Neuronal stem cell (in vitro differentiated cells): Measurements from ENCODE around the gene SDCCAG8.
"Not testable (repeated sequence)": the region's sequence is repeated elsewhere in the genome, so short reads cannot be mapped to it uniquely, and the experiment has no call there.

ENCODE experiments used
- DNase-seq: peaks from one replicate; pipeline ENCODE4 v3.0.0-alpha.2; 2013; ENCODE audit warnings: low spot score
- H2AFZ ChIP-seq: one replicate; pipeline ENCODE4 v1.6.1; 2013; ENCODE audit warnings: mild to moderate bottlenecking, low read length, inconsistent platforms
- H2AK5ac ChIP-seq: 2 replicates; pipeline ENCODE4 v1.6.1; 2013; ENCODE audit warnings: low read depth, mild to moderate bottlenecking, inconsistent platforms, low read length, moderate library complexity, mixed read lengths
- H2BK120ac ChIP-seq: 2 replicates; pipeline ENCODE4 v1.6.1; 2013; ENCODE audit warnings: low read depth, mild to moderate bottlenecking, inconsistent platforms, low read length, moderate library complexity, mixed read lengths
- H2BK12ac ChIP-seq: one replicate; pipeline ENCODE4 v1.6.1; 2013; ENCODE audit warnings: low read length, inconsistent platforms
- H2BK15ac ChIP-seq: 2 replicates; pipeline ENCODE4 v1.6.1; 2013; ENCODE audit warnings: mild to moderate bottlenecking, low read length, inconsistent platforms, mixed read lengths
- H2BK5ac ChIP-seq: one replicate; pipeline ENCODE4 v1.6.1; 2013; ENCODE audit warnings: inconsistent platforms, mild to moderate bottlenecking, low read length, moderate library complexity
- H3K14ac ChIP-seq: one replicate; pipeline ENCODE4 v1.6.1; 2013; ENCODE audit warnings: low read length, inconsistent platforms
- H3K18ac ChIP-seq: 2 replicates; pipeline ENCODE4 v1.6.1; 2013; ENCODE audit warnings: low read length, inconsistent platforms
- H3K23ac ChIP-seq: 2 replicates; pipeline ENCODE4 v1.6.1; 2013; ENCODE audit warnings: low read depth, mild to moderate bottlenecking, mixed read lengths, low read length, inconsistent platforms; ENCODE audit not compliant: poor library complexity
- H3K27ac ChIP-seq: replicated peaks from 3 replicates; pipeline ENCODE4 v1.5.1; 2013; ENCODE audit warnings: low read length, inconsistent platforms
- H3K27me3 ChIP-seq, 3 experiments: 2 replicates each; pipeline ENCODE4 v1.6.1; 2013; ENCODE audit warnings: low read length in 3 of 3, mild to moderate bottlenecking in 2 of 3, inconsistent platforms in 1 of 3, low read depth in 1 of 3, mixed read lengths in 1 of 3, moderate library complexity in 1 of 3; ENCODE audit not compliant: control insufficient read depth in 3 of 3, insufficient read depth in 3 of 3
- H3K36me3 ChIP-seq, 2 donors: replicated peaks in 1 of 2; 2 replicates each; pipeline ENCODE4 v1.6.1; 2013; ENCODE audit warnings: low read length in 2 of 2; ENCODE audit not compliant: control insufficient read depth in 2 of 2, insufficient read depth in 2 of 2
- H3K4ac ChIP-seq: 2 replicates; pipeline ENCODE4 v1.6.1; 2013; ENCODE audit warnings: inconsistent platforms, mild to moderate bottlenecking, low read length, moderate library complexity
- H3K4me1 ChIP-seq, 2 donors: 1 replicate in 1 of 2; 2 replicates in 1 of 2; pipeline ENCODE4 v1.6.1; 2013; ENCODE audit warnings: low read length in 2 of 2, low read depth in 1 of 2; ENCODE audit not compliant: control insufficient read depth in 2 of 2, insufficient read depth in 1 of 2
- H3K4me2 ChIP-seq: one replicate; pipeline ENCODE4 v1.6.1; 2013; ENCODE audit warnings: mild to moderate bottlenecking, low read length, inconsistent platforms; ENCODE audit not compliant: insufficient read depth, poor library complexity, severe bottlenecking
- H3K4me3 ChIP-seq, 2 donors: 2 replicates each; pipeline ENCODE4 v1.5.1; 2013; ENCODE audit warnings: low read length in 2 of 2, mild to moderate bottlenecking in 2 of 2, inconsistent platforms in 1 of 2, moderate library complexity in 1 of 2
- H3K79me1 ChIP-seq: one replicate; pipeline ENCODE4 v1.6.1; 2013; ENCODE audit warnings: low read depth, mild to moderate bottlenecking, inconsistent platforms, low read length, moderate library complexity
- H3K9ac ChIP-seq: one replicate; pipeline ENCODE4 v1.6.1; 2013; ENCODE audit warnings: mild to moderate bottlenecking, low read depth, low read length, inconsistent platforms; ENCODE audit not compliant: poor library complexity
- H3K9me3 ChIP-seq, 2 donors: replicated peaks in 1 of 2; 2 replicates each; pipeline versions ENCODE3 to v1.6.1; 2013; ENCODE audit warnings: low read length in 2 of 2, mild to moderate bottlenecking in 2 of 2, inconsistent platforms in 1 of 2, low read depth in 1 of 2, mixed read lengths in 1 of 2, moderate library complexity in 1 of 2; ENCODE audit not compliant: control insufficient read depth in 2 of 2, insufficient read depth in 1 of 2
- H4K8ac ChIP-seq: one replicate; pipeline ENCODE4 v1.6.1; 2013; ENCODE audit warnings: low read depth, mild to moderate bottlenecking, inconsistent platforms, low read length, moderate library complexity
- H4K91ac ChIP-seq: one replicate; pipeline ENCODE4 v1.6.1; 2013; ENCODE audit warnings: low read length, low read depth, mild to moderate bottlenecking, inconsistent platforms; ENCODE audit not compliant: poor library complexity
- WGBS, 2 donors: extraction: QIAGEN DNeasy Blood & Tissue Kit; methylation state at CpG; one replicate each; pipeline ENCODE4 v1.1.7; 2013; ENCODE audit warnings: missing lambda C conversion rate in 2 of 2, mixed read lengths in 1 of 2; ENCODE audit not compliant: insufficient read length in 2 of 2, insufficient replicate concordance in 1 of 2; ENCODE audit errors: extremely low coverage in 2 of 2; 5-methylcytosine and 5-hydroxymethylcytosine counted together

Gene SDCCAG8

GRCh38 chr1:243336163-243336562 is 80.3 kb downstream of the SDCCAG8 start:
- peaks cover 1 to 19% of the 10 kb centered on the region in 2 donors for H3K36me3 ChIP-seq
- WGBS, 2 donors: no CpG with 5 or more reads among the region's 2 CpGs
- H3K23ac ChIP-seq: no peak overlapping the region

GRCh38 chr1:243338848-243339247 is 83.0 kb downstream of the SDCCAG8 start:
- not testable (repeated sequence) for H3K36me3 ChIP-seq, H2AFZ ChIP-seq, H3K79me1 ChIP-seq, DNase-seq, H3K4me3 ChIP-seq, H3K27ac ChIP-seq, H2BK120ac ChIP-seq, H4K91ac ChIP-seq, H3K4me1 ChIP-seq, H3K27me3 ChIP-seq, H2BK15ac ChIP-seq, H2BK12ac ChIP-seq, H2BK5ac ChIP-seq, H3K4me2 ChIP-seq, H3K9me3 ChIP-seq, H3K4ac ChIP-seq, H3K18ac ChIP-seq, H3K9ac ChIP-seq, H4K8ac ChIP-seq, H2AK5ac ChIP-seq, H3K14ac ChIP-seq
- H3K23ac ChIP-seq: peak overlapping the region; percentile 20
- WGBS, 2 donors: no CpG with 5 or more reads among the region's 4 CpGs

More at GRCh38 chr1:243336163-243336562, 80.3 kb downstream of the SDCCAG8 start:
- Histone ChIP-seq H3K27ac (no peak overlapping the region), H2BK15ac (no peak overlapping the region), H2BK5ac (no peak overlapping the region), H3K4me3 (no peak overlapping the region), H2BK120ac (no peak overlapping the region), H3K79me1 (no peaks in the 10 kb centered on the region), H3K27me3 (no peaks in the 10 kb centered on the region), H3K4me2 (no peak overlapping the region), H3K4ac (no peak overlapping the region), H2AK5ac (no peak overlapping the region), H3K18ac (no peak overlapping the region), H2AFZ (no peak overlapping the region), H3K4me1 (peaks cover 0 to 2% of the 10 kb centered on the region in 2 donors), H3K9me3 (peaks cover 0 to 3% of the 10 kb centered on the region in 2 donors), H2BK12ac (no peak overlapping the region), H3K14ac (no peak overlapping the region), H4K8ac (no peak overlapping the region), H3K9ac (no peak overlapping the region), H4K91ac (no peak overlapping the region)
- DNase-seq: no peak

- Histone ChIP-seq H3K18ac (no peak overlapping the region), H3K36me3 (peaks cover 0 to 4% of the 10 kb centered on the region in 2 donors), H3K4ac (no peak overlapping the region), H2BK15ac (no peak overlapping the region), H2AK5ac (no peak overlapping the region), H2BK12ac (no peak overlapping the region), H3K23ac (no peak overlapping the region), H3K9me3 (no peaks in the 10 kb centered on the region), H3K79me1 (no peaks in the 10 kb centered on the region), H3K4me2 (no peak overlapping the region), H3K14ac (no peak overlapping the region), H2BK5ac (no peak overlapping the region), H2AFZ (no peak overlapping the region), H3K9ac (no peak overlapping the region), H3K4me3 (no peak overlapping the region), H4K8ac (no peak overlapping the region), H4K91ac (no peak overlapping the region), H3K27me3 (no peaks in the 10 kb centered on the region), H3K4me1 (peaks cover 2 to 16% of the 10 kb centered on the region in 2 donors), H3K27ac (no peak overlapping the region), H2BK120ac (no peak overlapping the region)
- WGBS, 2 donors: no CpG with 5 or more reads among the region's 2 CpGs
- DNase-seq: no peak
Observed at GRCh38 chr1:243341074-243341473, 85.2 kb downstream of the SDCCAG8 start.

- Histone ChIP-seq H3K18ac (no peak overlapping the region), H2BK120ac (no peak overlapping the region), H3K36me3 (peaks cover 0 to 4% of the 10 kb centered on the region in 2 donors), H4K91ac (no peak overlapping the region), H2AK5ac (no peak overlapping the region), H2AFZ (no peak overlapping the region), H2BK12ac (no peak overlapping the region), H3K9ac (no peak overlapping the region), H3K4me2 (no peak overlapping the region), H3K79me1 (no peaks in the 10 kb centered on the region), H3K27ac (no peak overlapping the region), H2BK15ac (no peak overlapping the region), H4K8ac (no peak overlapping the region), H3K23ac (no peak overlapping the region), H3K9me3 (no peaks in the 10 kb centered on the region), H3K14ac (no peak overlapping the region), H3K27me3 (no peaks in the 10 kb centered on the region), H3K4ac (no peak overlapping the region), H3K4me1 (peaks cover 6 to 29% of the 10 kb centered on the region in 2 donors), H2BK5ac (no peak overlapping the region), H3K4me3 (no peak overlapping the region)
- DNase-seq: peak; percentile 47
- 100% methylated on average over 1 of the region's 5 CpGs; no CpG with 5 or more reads in 1 of the 2 donors for WGBS, 2 donors
Observed at GRCh38 chr1:243343970-243344937, 88.4 kb downstream of the SDCCAG8 start.
